Activated CD4-positive, CD25-positive, alpha-beta regulatory T cell treated with anti-CD3 and anti-CD28 coated beads, Interleukin-2, amount 50 U/mL, for 72 hours (primary cell): ENCODE results near the gene PTPRR.
"Not testable (repeated sequence)": the region's sequence is repeated elsewhere in the genome, so short reads cannot be mapped to it uniquely, and the experiment has no call there.

Source experiments
- DNase-seq: peaks from one replicate; pipeline ENCODE4 v3.0.0; 2021

PTPRR gene

GRCh38 chr12:70837026-70837425 lies 83.5 kb downstream of the PTPRR start:
- DNase-seq = no peak

GRCh38 chr12:70835948-70836347 lies 84.6 kb downstream of the PTPRR start:
- no peak for DNase-seq

- DNase-seq = no peak
These were observed 89.0 kb downstream of the PTPRR start for GRCh38 chr12:70831543-70831942.

GRCh38 chr12:70830221-70831061 lies 90.1 kb downstream of the PTPRR start:
- no peak for DNase-seq

- DNase-seq = no peak
These were observed 91.5 kb downstream of the PTPRR start for GRCh38 chr12:70829070-70829469.

GRCh38 chr12:70828351-70828750 lies 92.2 kb downstream of the PTPRR start:
- DNase-seq = no peak

GRCh38 chr12:70826156-70826555 lies 94.4 kb downstream of the PTPRR start:
- no peak for DNase-seq

- DNase-seq = no peak
These were observed 96.0 kb downstream of the PTPRR start for GRCh38 chr12:70824511-70824910.

GRCh38 chr12:70823182-70823976 lies 97.2 kb downstream of the PTPRR start:
- no peak for DNase-seq

GRCh38 chr12:70822412-70822811 lies 98.1 kb downstream of the PTPRR start:
- no peak for DNase-seq

GRCh38 chr12:70815971-70816391 lies 104.6 kb downstream of the PTPRR start:
- no peak for DNase-seq

GRCh38 chr12:70815056-70815455 lies 105.5 kb downstream of the PTPRR start:
- no peak for DNase-seq

GRCh38 chr12:70813559-70813958 lies 107.0 kb downstream of the PTPRR start:
- no peak for DNase-seq

GRCh38 chr12:70812136-70812535 lies 108.4 kb downstream of the PTPRR start:
- DNase-seq = no peak

GRCh38 chr12:70809887-70810286 lies 110.7 kb downstream of the PTPRR start:
- DNase-seq = no peak

- DNase-seq = not testable (repeated sequence)
These were observed 112.5 kb downstream of the PTPRR start for GRCh38 chr12:70807993-70808392.

GRCh38 chr12:70806827-70807226 lies 113.7 kb downstream of the PTPRR start:
- no peak for DNase-seq

GRCh38 chr12:70806043-70806442 lies 114.5 kb downstream of the PTPRR start:
- DNase-seq = no peak

- no peak for DNase-seq
These were observed 122.3 kb downstream of the PTPRR start for GRCh38 chr12:70798016-70798783.

- no peak for DNase-seq
These were observed 123.5 kb downstream of the PTPRR start for GRCh38 chr12:70796989-70797388.

GRCh38 chr12:70795608-70796007 lies 124.9 kb downstream of the PTPRR start:
- DNase-seq = no peak

- no peak for DNase-seq
These were observed 126.4 kb downstream of the PTPRR start for GRCh38 chr12:70794131-70794530.

GRCh38 chr12:70788774-70789173 lies 131.8 kb downstream of the PTPRR start:
- DNase-seq = no peak
